GM13977 (cell line): Measurements from ENCODE around the gene SPART.

Experiments used
- DNase-seq: peaks from one replicate; pipeline ENCODE4 v3.0.0; 2012; ENCODE audit warnings: low spot score
- CTCF ChIP-seq: IDR thresholded peaks from 2 replicates; pipeline ENCODE4 v1.5.1; 2012; ENCODE audit warnings: mild to moderate bottlenecking, control low read depth; ENCODE audit not compliant: insufficient read depth; ENCODE audit errors: extremely low read depth, missing control alignments
- in situ Hi-C: fragments of 300-500 bp; cut with MboI; formaldehyde crosslinking; loops from one replicate; pipeline ENCODE4 v1.12.0; 2022; ENCODE audit warnings: low sequenced_read_pairs, low pct_unique_long_range_greater_than_20kb, mixed read lengths, inconsistent platforms; ENCODE audit not compliant: unreplicated experiment

SPART gene

GRCh38 chr13:36371185-36371584 is 25.0 kb upstream of the SPART start:
- no peak for TF ChIP-seq CTCF
- no peak for DNase-seq
- in situ Hi-C loops: no loop called here

- in situ Hi-C loops: no loop called here
- TF ChIP-seq CTCF: no peak
- no peak for DNase-seq
Observed at GRCh38 chr13:36370108-36370429, 23.9 kb upstream of the SPART start.

GRCh38 chr13:36369268-36370107 is 23.3 kb upstream of the SPART start:
- in situ Hi-C loops: no loop called here
- TF ChIP-seq CTCF: no peak
- no peak for DNase-seq

GRCh38 chr13:36366031-36366430 is 19.8 kb upstream of the SPART start:
- in situ Hi-C loops: no loop called here
- TF ChIP-seq CTCF: no peak
- DNase-seq: no peak

- in situ Hi-C loops: no loop called here
- DNase-seq: no peak
- TF ChIP-seq CTCF: no peak
Observed at GRCh38 chr13:36363366-36363863, 17.2 kb upstream of the SPART start.

- TF ChIP-seq CTCF: no peak
- in situ Hi-C loops: no loop called here
- no peak for DNase-seq
Observed at GRCh38 chr13:36362914-36363313, 16.7 kb upstream of the SPART start.

- TF ChIP-seq CTCF: no peak
- in situ Hi-C loops: no loop called here
- no peak for DNase-seq
Observed at GRCh38 chr13:36362251-36362650, 16.1 kb upstream of the SPART start.
